HepG2 (cell line): Measurements from ENCODE around the gene UBE2B. TPM values are rescaled to one million over a fixed set of nuclear protein-coding genes. Genes with fewer than 3 reads are reported as not detected.

Experiments
- ATAC-seq: fragments of 200-7000 bp; cut with Tn5 transposase; 3 replicates; pipeline ENCODE4 v1.9.1; 2020; ENCODE audit warnings: mild to moderate bottlenecking, moderate library complexity
- BruUV-seq: library from RNA; stranded (reverse); fragments of 400-500 nt; replicated peaks from 2 replicates; lab custom pipeline; 2021; lab: Mats Ljungman, UMichigan
- CTCF ChIA-PET: fragments of 300-600 bp; formaldehyde crosslinking; extraction: SDS; loops from one replicate; lab custom pipeline; 2021; ENCODE audit warnings: low total read pairs, inconsistent platforms, low intra/inter-chr PET ratio; lab: Yijun Ruan, JAX
- POLR2A ChIA-PET: fragments of 350-600 bp; sonication (Branson Sonifier 250); formaldehyde crosslinking; loops from one replicate; lab custom pipeline; 2020; ENCODE audit warnings: antibody characterized with exemption, inconsistent platforms; lab: Yijun Ruan, JAX
- DNase-seq: peaks from one replicate; pipeline ENCODE4 v3.0.0-alpha.2; 2015; ENCODE audit warnings: low spot score
- FAIRE-seq: peaks from 3 replicates; lab custom pipeline; 2011; peaks lifted over from hg19 to GRCh38; lab: Jason Lieb, UNC
- H2AFZ ChIP-seq: one replicate; pipeline ENCODE4 v1.6.1; 2011; ENCODE audit warnings: low read length, inconsistent platforms
- H3K27ac ChIP-seq: fragments of 300-600 bp; 3 replicates; pipeline ENCODE4 v1.8.0; 2011; ENCODE audit warnings: mixed run types, mild to moderate bottlenecking, mixed read lengths, low read length, inconsistent platforms; ENCODE audit not compliant: insufficient read depth; ENCODE audit errors: extremely low read length
- H3K27me3 ChIP-seq, 2 experiments: fragments of 200-600 bp in 1 of 2; 2 replicates in 1 of 2; 3 replicates in 1 of 2; pipeline versions ENCODE4 v1.6.0 to v1.8.0; 2011; ENCODE audit warnings: low read length in 2 of 2, mild to moderate bottlenecking in 2 of 2, moderate library complexity in 2 of 2, inconsistent platforms in 1 of 2; ENCODE audit not compliant: insufficient read depth in 2 of 2, control insufficient read depth in 1 of 2
- H3K36me3 ChIP-seq, 2 experiments: fragments of 200-600 bp in 1 of 2; replicated peaks in 1 of 2; 2 replicates in 1 of 2; 3 replicates in 1 of 2; pipeline versions ENCODE4 v1.5.1 to v1.8.0; 2011; ENCODE audit warnings: low read length in 2 of 2, inconsistent platforms in 1 of 2; ENCODE audit not compliant: insufficient read depth in 2 of 2, control insufficient read depth in 1 of 2
- H3K4me1 ChIP-seq: 2 replicates; pipeline ENCODE4 v1.5.1; 2012; ENCODE audit warnings: low read length, inconsistent platforms; ENCODE audit not compliant: insufficient read depth
- H3K4me2 ChIP-seq: 2 replicates; pipeline ENCODE4 v1.6.0; 2011; ENCODE audit warnings: low read depth, low read length, inconsistent platforms
- H3K4me3 ChIP-seq, 3 experiments: fragments of 200-600 bp in 1 of 3; sonication (generic), shearing (Covaris generic) in 1 of 3; replicated peaks in 1 of 3; 2 replicates each; pipeline ENCODE4 v1.5.1; 2011 to 2016; ENCODE audit warnings: low read length in 3 of 3, inconsistent platforms in 2 of 3, low read depth in 2 of 3, mild to moderate bottlenecking in 2 of 3, control low read depth in 1 of 3, mixed read lengths in 1 of 3; ENCODE audit not compliant: insufficient read depth in 1 of 3
- H3K79me2 ChIP-seq: one replicate; pipeline ENCODE4 v1.6.1; 2011; ENCODE audit warnings: low read length, inconsistent platforms; ENCODE audit not compliant: insufficient read depth
- H3K9ac ChIP-seq: 2 replicates; pipeline ENCODE4 v1.6.0; 2011; ENCODE audit warnings: mild to moderate bottlenecking, low read depth, low read length, inconsistent platforms; ENCODE audit not compliant: insufficient read depth
- H3K9me3 ChIP-seq: 2 replicates; pipeline ENCODE4 v1.5.1; 2012; ENCODE audit warnings: mild to moderate bottlenecking, low read length
- H4K20me1 ChIP-seq: 2 replicates; pipeline ENCODE4 v1.6.0; 2011; ENCODE audit warnings: inconsistent platforms, mild to moderate bottlenecking, low read length, moderate library complexity; ENCODE audit not compliant: insufficient read depth
- CBX1 ChIP-seq: IDR thresholded peaks from one replicate; pipeline ENCODE4 v1.6.1; 2016; ENCODE audit warnings: antibody characterized with exemption, low read depth
- HHEX ChIP-seq: IDR thresholded peaks from 2 replicates; pipeline ENCODE4 v1.6.1; 2016; ENCODE audit warnings: control low read depth
- NR2F6 ChIP-seq, 2 experiments: IDR thresholded peaks; 2 replicates each; pipeline ENCODE4 v1.6.1; 2016; ENCODE audit warnings: antibody characterized with exemption in 1 of 2, mild to moderate bottlenecking in 1 of 2
- PHF21A ChIP-seq: sonication (generic); formaldehyde crosslinking; IDR thresholded peaks from 2 replicates; pipeline ENCODE4 v1.5.0; 2020; ENCODE audit warnings: mild to moderate bottlenecking, missing genetic modification reagents
- SALL2 ChIP-seq: sonication (generic); formaldehyde crosslinking; IDR thresholded peaks from 2 replicates; pipeline ENCODE4 v1.8.1; 2023; ENCODE audit warnings: mild to moderate bottlenecking, missing genetic modification reagents, inconsistent platforms
- SMAD1 ChIP-seq: sonication (generic); formaldehyde crosslinking; IDR thresholded peaks from 2 replicates; pipeline ENCODE4 v1.4.0; 2020; ENCODE audit warnings: missing genetic modification reagents, low read depth, mild to moderate bottlenecking, borderline replicate concordance
- STAT5B ChIP-seq: sonication (generic); formaldehyde crosslinking; IDR thresholded peaks from 2 replicates; pipeline ENCODE4 v1.4.0; 2020; ENCODE audit warnings: missing genetic modification reagents
- ZC3H4 ChIP-seq: sonication (generic); formaldehyde crosslinking; IDR thresholded peaks from 2 replicates; pipeline ENCODE4 v1.4.0; 2020; ENCODE audit warnings: missing genetic modification reagents, borderline replicate concordance
- ZNF121 ChIP-seq: sonication (generic); formaldehyde crosslinking; IDR thresholded peaks from 2 replicates; pipeline ENCODE4 v1.5.0; 2020; ENCODE audit warnings: mild to moderate bottlenecking, missing genetic modification reagents
- ZNF235 ChIP-seq: sonication (generic); formaldehyde crosslinking; IDR thresholded peaks from 2 replicates; pipeline ENCODE4 v1.8.1; 2023; ENCODE audit warnings: mild to moderate bottlenecking, missing genetic modification reagents, borderline replicate concordance
- ZNF24 ChIP-seq: fragments of 450-650 bp; IDR thresholded peaks from 2 replicates; pipeline ENCODE4 v1.6.1; 2017; ENCODE audit warnings: antibody characterized with exemption, mild to moderate bottlenecking
- ZNF850 ChIP-seq: sonication (generic); formaldehyde crosslinking; conservative IDR thresholded peaks from 2 replicates; pipeline ENCODE4 v1.9.0; 2021; ENCODE audit warnings: mild to moderate bottlenecking, missing genetic modification reagents
- WGBS: methylation state at CpG from one replicate; pipeline ENCODE4 v1.1.6; 2017; ENCODE audit warnings: low lambda C conversion rate; 5-methylcytosine and 5-hydroxymethylcytosine counted together
- in situ Hi-C: cut with HindIII; loops from 2 replicates; pipeline ENCODE4 v1.10.0; 2017; ENCODE audit warnings: low pct_unique_long_range_greater_than_20kb; ENCODE audit not compliant: extremely low pct_ligation_motif_present
- intact Hi-C: fragments of 100-400 bp; cut with micrococcal nuclease; formaldehyde crosslinking; loops from one replicate; pipeline ENCODE4 v1.10.0; 2022; ENCODE audit not compliant: unreplicated experiment
- polyA plus RNA-seq, 8 experiments: library from polyadenylated mRNA; depleted of rRNA in 3 of 8; stranded (reverse) in 7 of 8; unstranded in 1 of 8; fragments of >200 nt; fragmentation: Illumina TruSeq in 4 of 8; extraction: Trizol in 4 of 8; gene quantifications; 2 replicates each; pipeline versions ENCODE4 v1.2.1 to v1.2.3, GENCODE V29; 2011 to 2016; ENCODE audit warnings: low read depth in 4 of 8, missing spikeins in 1 of 8, mixed read lengths in 1 of 8; ENCODE audit not compliant: insufficient read depth in 1 of 8
- total RNA-seq, 5 experiments: library from RNA; depleted of rRNA; stranded (reverse); fragments of >200 nt; fragmentation: Illumina TruSeq; extraction: Trizol; gene quantifications; 2 replicates each; pipeline ENCODE4 v1.2.3, GENCODE V29; 2016; ENCODE audit warnings: low read depth in 1 of 5
- TF ChIP-seq, protein P1 (sequence below): sonication (generic); formaldehyde crosslinking; IDR thresholded peaks from 2 replicates; pipeline ENCODE4 v1.4.0; 2020; ENCODE audit warnings: missing genetic modification reagents, borderline replicate concordance
- TF ChIP-seq, protein P2 (sequence below): IDR thresholded peaks from 2 replicates; pipeline ENCODE4 v1.4.0; 2020; ENCODE audit warnings: mild to moderate bottlenecking, missing genetic modification reagents
- TF ChIP-seq, protein P3 (sequence below): sonication (generic); formaldehyde crosslinking; IDR thresholded peaks from 2 replicates; pipeline ENCODE4 v1.9.0; 2022; ENCODE audit warnings: low read depth, missing genetic modification reagents

Gene UBE2B
- total and polyA plus RNA-seq, 2 of the 13 experiments (the other 11 are each of a cell fraction or from before 2014, with no cell fraction given), result 25.2 to 56.0 TPM

DNA sequence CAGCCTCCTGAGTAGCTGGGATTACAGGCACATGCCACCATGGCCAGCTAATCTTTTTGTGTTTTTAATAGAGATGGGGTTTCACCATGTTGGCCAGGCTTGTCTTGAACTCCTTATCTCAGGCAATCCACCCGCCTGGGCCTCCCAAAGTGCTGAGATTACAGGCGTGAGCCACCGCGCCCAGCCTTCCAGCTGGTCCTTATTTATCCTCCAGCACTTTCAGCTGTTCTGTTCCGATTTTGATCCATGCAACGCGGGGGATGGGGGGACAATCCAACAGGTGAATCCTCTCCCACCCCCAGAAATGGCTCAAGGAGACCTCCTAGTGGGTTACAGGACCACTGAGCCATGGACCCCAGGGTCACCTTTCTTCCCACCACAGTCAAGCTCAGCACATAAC lies 55.0 kb downstream of the UBE2B start:
- 25% methylated on average over 7 of the region's 7 CpGs for WGBS
- no peak for ATAC-seq
- peaks cover 6% of the 10 kb centered on the region; the same call in 1 of the 2 replicates for H3K4me1 ChIP-seq
- no peaks in the 10 kb centered on the region for H3K36me3 ChIP-seq
- no peak overlapping the region for H3K9ac ChIP-seq
- H3K9me3 ChIP-seq, result no peaks in the 10 kb centered on the region
- no peak for DNase-seq
- H2AFZ ChIP-seq, result no peak overlapping the region
- no peaks in the 10 kb centered on the region for H3K79me2 ChIP-seq
- no peak for FAIRE-seq
- peaks cover 0 to 4% of the 10 kb centered on the region in 2 experiments; a peak in 1 of 5 replicates for H3K27me3 ChIP-seq
- H3K4me3 ChIP-seq, result no peak overlapping the region
- ChIA-PET POLR2A (interaction anchor here (1.1 to 2.5 kb wide), 3 partner anchors 10 to 39 kb away, joined by 3 to 10 read pairs (median 4); no protein-coding TSS in a partner anchor), CTCF (no interaction called here)
- H3K4me2 ChIP-seq, result peak overlapping the region; percentile 33; the same call in 1 of the 2 replicates
- H4K20me1 ChIP-seq, result no peaks in the 10 kb centered on the region
- no TSS peak for BruUV-seq
- H3K27ac ChIP-seq, result no peak overlapping the region
- in situ Hi-C loops, result no loop called here
- intact Hi-C loops, result no loop called here
- TF ChIP-seq ZNF121 (no peak), STAT5B (CRISPR knock-in tag) (no peak), NR2F6 (IDR thresholded peaks at IDR 0.05) (no peak), NR2F6 (CRISPR knock-in tag; IDR thresholded peaks at IDR 0.05) (no peak), CBX1 (no peak), ZC3H4 (CRISPR knock-in tag) (no peak), HHEX (no peak), SMAD1 (CRISPR knock-in tag) (no peak), ZNF850 (CRISPR knock-in tag) (no peak), SALL2 (CRISPR knock-in tag) (no peak), PHF21A (no peak), ZNF24 (no peak), ZNF235 (CRISPR knock-in tag) (no peak)
- TF ChIP-seq, protein P1, sequence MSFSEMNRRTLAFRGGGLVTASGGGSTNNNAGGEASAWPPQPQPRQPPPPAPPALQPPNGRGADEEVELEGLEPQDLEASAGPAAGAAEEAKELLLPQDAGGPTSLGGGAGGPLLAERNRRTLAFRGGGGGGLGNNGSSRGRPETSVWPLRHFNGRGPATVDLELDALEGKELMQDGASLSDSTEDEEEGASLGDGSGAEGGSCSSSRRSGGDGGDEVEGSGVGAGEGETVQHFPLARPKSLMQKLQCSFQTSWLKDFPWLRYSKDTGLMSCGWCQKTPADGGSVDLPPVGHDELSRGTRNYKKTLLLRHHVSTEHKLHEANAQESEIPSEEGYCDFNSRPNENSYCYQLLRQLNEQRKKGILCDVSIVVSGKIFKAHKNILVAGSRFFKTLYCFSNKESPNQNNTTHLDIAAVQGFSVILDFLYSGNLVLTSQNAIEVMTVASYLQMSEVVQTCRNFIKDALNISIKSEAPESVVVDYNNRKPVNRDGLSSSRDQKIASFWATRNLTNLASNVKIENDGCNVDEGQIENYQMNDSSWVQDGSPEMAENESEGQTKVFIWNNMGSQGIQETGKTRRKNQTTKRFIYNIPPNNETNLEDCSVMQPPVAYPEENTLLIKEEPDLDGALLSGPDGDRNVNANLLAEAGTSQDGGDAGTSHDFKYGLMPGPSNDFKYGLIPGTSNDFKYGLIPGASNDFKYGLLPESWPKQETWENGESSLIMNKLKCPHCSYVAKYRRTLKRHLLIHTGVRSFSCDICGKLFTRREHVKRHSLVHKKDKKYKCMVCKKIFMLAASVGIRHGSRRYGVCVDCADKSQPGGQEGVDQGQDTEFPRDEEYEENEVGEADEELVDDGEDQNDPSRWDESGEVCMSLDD (CRISPR knock-in tag), result no peak
- TF ChIP-seq, protein P2, sequence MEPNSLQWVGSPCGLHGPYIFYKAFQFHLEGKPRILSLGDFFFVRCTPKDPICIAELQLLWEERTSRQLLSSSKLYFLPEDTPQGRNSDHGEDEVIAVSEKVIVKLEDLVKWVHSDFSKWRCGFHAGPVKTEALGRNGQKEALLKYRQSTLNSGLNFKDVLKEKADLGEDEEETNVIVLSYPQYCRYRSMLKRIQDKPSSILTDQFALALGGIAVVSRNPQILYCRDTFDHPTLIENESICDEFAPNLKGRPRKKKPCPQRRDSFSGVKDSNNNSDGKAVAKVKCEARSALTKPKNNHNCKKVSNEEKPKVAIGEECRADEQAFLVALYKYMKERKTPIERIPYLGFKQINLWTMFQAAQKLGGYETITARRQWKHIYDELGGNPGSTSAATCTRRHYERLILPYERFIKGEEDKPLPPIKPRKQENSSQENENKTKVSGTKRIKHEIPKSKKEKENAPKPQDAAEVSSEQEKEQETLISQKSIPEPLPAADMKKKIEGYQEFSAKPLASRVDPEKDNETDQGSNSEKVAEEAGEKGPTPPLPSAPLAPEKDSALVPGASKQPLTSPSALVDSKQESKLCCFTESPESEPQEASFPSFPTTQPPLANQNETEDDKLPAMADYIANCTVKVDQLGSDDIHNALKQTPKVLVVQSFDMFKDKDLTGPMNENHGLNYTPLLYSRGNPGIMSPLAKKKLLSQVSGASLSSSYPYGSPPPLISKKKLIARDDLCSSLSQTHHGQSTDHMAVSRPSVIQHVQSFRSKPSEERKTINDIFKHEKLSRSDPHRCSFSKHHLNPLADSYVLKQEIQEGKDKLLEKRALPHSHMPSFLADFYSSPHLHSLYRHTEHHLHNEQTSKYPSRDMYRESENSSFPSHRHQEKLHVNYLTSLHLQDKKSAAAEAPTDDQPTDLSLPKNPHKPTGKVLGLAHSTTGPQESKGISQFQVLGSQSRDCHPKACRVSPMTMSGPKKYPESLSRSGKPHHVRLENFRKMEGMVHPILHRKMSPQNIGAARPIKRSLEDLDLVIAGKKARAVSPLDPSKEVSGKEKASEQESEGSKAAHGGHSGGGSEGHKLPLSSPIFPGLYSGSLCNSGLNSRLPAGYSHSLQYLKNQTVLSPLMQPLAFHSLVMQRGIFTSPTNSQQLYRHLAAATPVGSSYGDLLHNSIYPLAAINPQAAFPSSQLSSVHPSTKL, result no peak
- TF ChIP-seq, protein P3, sequence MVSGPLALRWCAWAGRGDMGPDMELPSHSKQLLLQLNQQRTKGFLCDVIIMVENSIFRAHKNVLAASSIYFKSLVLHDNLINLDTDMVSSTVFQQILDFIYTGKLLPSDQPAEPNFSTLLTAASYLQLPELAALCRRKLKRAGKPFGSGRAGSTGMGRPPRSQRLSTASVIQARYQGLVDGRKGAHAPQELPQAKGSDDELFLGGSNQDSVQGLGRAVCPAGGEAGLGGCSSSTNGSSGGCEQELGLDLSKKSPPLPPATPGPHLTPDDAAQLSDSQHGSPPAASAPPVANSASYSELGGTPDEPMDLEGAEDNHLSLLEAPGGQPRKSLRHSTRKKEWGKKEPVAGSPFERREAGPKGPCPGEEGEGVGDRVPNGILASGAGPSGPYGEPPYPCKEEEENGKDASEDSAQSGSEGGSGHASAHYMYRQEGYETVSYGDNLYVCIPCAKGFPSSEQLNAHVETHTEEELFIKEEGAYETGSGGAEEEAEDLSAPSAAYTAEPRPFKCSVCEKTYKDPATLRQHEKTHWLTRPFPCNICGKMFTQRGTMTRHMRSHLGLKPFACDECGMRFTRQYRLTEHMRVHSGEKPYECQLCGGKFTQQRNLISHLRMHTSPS (CRISPR knock-in tag), result no peak
- TF ChIP-seq, all 625 proteins: peak for 0
